GM12873 (cell line): ENCODE measurements around the gene USP24.

ENCODE experiments used
- CTCF ChIP-seq: IDR thresholded peaks from 2 replicates; pipeline ENCODE4 v1.5.1; 2012; ENCODE audit warnings: low read depth, mild to moderate bottlenecking, moderate library complexity, low read length, control low read depth; ENCODE audit not compliant: insufficient read depth; ENCODE audit errors: missing control alignments

Gene USP24

DNA sequence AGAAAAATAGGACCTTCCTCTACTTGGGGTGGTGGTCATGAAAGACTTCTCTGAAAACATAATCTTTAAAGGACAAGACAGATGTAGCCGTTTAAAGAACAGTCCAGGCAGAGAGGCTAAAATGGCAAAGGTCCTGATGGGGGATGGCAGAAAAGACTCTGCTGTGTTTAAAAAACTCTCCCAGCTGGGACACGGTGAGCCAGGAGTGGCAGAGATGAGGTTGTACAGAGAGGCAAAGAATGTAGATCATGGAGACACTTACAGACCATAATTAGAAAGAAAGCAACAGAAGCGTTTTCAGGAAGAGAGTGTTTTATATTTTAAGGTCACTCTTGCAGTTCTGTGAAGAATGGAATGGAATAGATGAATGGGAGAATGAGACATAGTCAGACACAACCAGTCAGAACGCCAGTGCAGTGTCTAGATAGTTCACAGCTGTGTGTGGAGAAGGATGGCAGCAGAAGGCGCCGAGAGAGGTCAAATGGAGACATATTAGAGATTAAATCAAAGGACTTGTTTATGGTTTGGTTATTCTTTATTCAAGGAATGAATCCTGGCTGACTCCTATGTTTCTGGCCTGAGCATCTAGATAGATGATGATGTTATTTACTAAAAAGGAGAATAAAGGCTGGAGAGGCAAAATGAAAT, 47.8 kb downstream of the USP24 start:
- no peak for TF ChIP-seq CTCF

DNA sequence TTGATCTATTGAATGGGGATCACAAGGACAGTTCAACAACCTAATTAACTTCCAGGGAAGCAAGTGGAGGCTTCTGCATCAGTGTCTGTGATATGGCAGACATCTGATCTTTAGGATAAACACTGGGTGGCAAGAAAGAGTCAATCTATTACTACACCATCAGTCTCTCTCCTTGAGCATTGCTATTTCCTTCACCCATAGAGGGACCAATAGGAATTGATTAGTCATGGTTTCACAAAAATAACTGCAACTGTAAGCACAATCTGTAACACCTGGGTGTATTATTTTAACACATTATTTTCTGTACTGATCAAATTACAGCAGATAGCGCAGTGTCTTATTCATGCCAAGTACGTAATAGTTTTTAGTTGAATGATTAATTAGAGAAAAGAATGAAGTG, 50.3 kb downstream of the USP24 start:
- TF ChIP-seq CTCF: no peak

DNA sequence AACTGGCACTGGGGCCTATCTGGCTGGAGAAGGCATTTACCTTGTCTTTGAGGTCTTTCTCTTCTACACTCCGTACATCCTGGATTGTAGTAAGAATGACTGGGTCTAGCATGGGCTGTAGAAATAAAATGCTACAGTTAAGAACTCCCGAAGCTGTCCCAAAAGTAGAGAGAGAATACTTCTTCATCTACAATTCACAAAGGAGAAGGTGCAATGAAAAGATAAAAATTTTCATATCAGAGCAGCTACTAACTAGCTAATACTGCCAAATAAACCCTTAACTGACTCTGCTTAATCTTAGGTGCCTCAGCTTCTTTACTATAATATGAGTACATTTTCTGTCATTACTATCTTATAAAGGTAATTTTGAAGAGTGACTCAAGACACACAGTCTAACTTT, 55.6 kb downstream of the USP24 start:
- TF ChIP-seq CTCF: no peak

DNA sequence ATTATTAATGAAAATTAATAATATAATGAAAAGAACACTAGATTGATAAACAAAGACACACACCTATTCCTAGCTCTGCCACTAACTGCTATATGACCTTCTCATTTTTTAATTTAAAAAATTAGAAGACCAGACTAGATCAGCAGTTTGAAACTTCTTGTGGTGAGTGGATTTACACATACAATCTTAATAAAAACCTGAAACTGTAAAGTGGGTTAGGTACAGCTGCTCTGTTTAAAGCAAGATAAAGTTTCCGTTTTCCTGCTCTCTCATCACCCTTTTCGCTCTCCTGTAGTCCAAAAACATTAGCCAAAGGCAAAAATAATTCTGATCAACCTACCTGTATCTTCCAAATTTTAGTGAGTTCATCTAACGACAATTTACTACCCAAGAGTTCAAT, 58.6 kb downstream of the USP24 start:
- TF ChIP-seq CTCF: no peak

- no peak for TF ChIP-seq CTCF
These were observed 59.1 kb downstream of the USP24 start for GRCh38 chr1:55156093-55156492.

- no peak for TF ChIP-seq CTCF
These were observed 59.6 kb downstream of the USP24 start for GRCh38 chr1:55155522-55155921.

GRCh38 chr1:55154616-55155015, 60.5 kb downstream of the USP24 start:
- TF ChIP-seq CTCF: no peak

- no peak for TF ChIP-seq CTCF
These were observed 62.1 kb downstream of the USP24 start for GRCh38 chr1:55153031-55153430.
